Activated CD4-positive, alpha-beta T cell treated with anti-CD3 and anti-CD28 coated beads, Interleukin-2, Interleukin-4, amounts not matched to agents 100 ng/mL and 50 ng/mL, durations not matched to agents 16 hours and 8 hours (primary cell): ENCODE results near the gene CNOT11.
"Not testable (repeated sequence)": the region's sequence is repeated elsewhere in the genome, so short reads cannot be mapped to it uniquely, and the experiment has no call there.

Experiments used
- DNase-seq: peaks from one replicate; pipeline ENCODE4 v3.0.0-alpha.2; 2020; ENCODE audit warnings: low spot score

The CNOT11 gene

GRCh38 chr2:101310090-101310833 lies 57.6 kb downstream of the CNOT11 start:
- no peak for DNase-seq

GRCh38 chr2:101310834-101311695 lies 58.4 kb downstream of the CNOT11 start:
- no peak for DNase-seq

GRCh38 chr2:101311696-101312017 lies 59.0 kb downstream of the CNOT11 start:
- no peak for DNase-seq

- DNase-seq, result not testable (repeated sequence)
Measured at GRCh38 chr2:101316568-101316967, 63.9 kb downstream of the CNOT11 start.
